H9 (cell line): Measurements from ENCODE around the gene OR51A7. TPM values are rescaled to one million over a fixed set of nuclear protein-coding genes. Genes with fewer than 3 reads are reported as not detected.

ENCODE experiments used
- DNase-seq: peaks from one replicate; pipeline ENCODE4 v3.0.0-alpha.2; 2017
- H2AFZ ChIP-seq: one replicate; pipeline ENCODE4 v1.6.1; 2013; ENCODE audit warnings: mild to moderate bottlenecking, low read length, control low read depth, moderate library complexity
- H2AK5ac ChIP-seq: 2 replicates; pipeline ENCODE4 v1.6.1; 2013; ENCODE audit warnings: low read length, control low read depth, mixed read lengths; ENCODE audit not compliant: insufficient read length
- H2BK120ac ChIP-seq: one replicate; pipeline ENCODE4 v1.6.1; 2013; ENCODE audit warnings: low read depth, mild to moderate bottlenecking, low read length, control low read depth, inconsistent platforms; ENCODE audit not compliant: poor library complexity, severe bottlenecking
- H2BK12ac ChIP-seq: 2 replicates; pipeline ENCODE4 v1.6.1; 2013; ENCODE audit warnings: low read length, control low read depth, mixed read lengths, low read depth; ENCODE audit not compliant: insufficient read length
- H2BK15ac ChIP-seq: 2 replicates; pipeline ENCODE4 v1.6.1; 2013; ENCODE audit warnings: low read depth, low read length, control low read depth
- H2BK20ac ChIP-seq: one replicate; pipeline ENCODE4 v1.6.1; 2013; ENCODE audit warnings: low read depth, mild to moderate bottlenecking, low read length, control low read depth, inconsistent platforms; ENCODE audit not compliant: poor library complexity, severe bottlenecking
- H2BK5ac ChIP-seq: 2 replicates; pipeline ENCODE4 v1.6.1; 2013; ENCODE audit warnings: low read length, control low read depth, mixed read lengths; ENCODE audit not compliant: insufficient read length
- H3K14ac ChIP-seq: 2 replicates; pipeline ENCODE4 v1.6.1; 2013; ENCODE audit warnings: low read length, control low read depth; ENCODE audit not compliant: insufficient read depth
- H3K18ac ChIP-seq: 2 replicates; pipeline ENCODE4 v1.6.1; 2013; ENCODE audit warnings: low read depth, mild to moderate bottlenecking, mixed read lengths, low read length, control low read depth; ENCODE audit not compliant: insufficient read length
- H3K23ac ChIP-seq: 2 replicates; pipeline ENCODE4 v1.6.1; 2013; ENCODE audit warnings: low read length, control low read depth, mixed read lengths, low read depth; ENCODE audit not compliant: insufficient read length
- H3K23me2 ChIP-seq: 2 replicates; pipeline ENCODE4 v1.6.1; 2013; ENCODE audit warnings: low read depth, mild to moderate bottlenecking, mixed read lengths, low read length, control low read depth; ENCODE audit not compliant: insufficient read length, poor library complexity, severe bottlenecking
- H3K27ac ChIP-seq: 2 replicates; pipeline ENCODE4 v1.5.1; 2013; ENCODE audit warnings: low read length, control low read depth, mixed read lengths, low read depth; ENCODE audit not compliant: insufficient read length
- H3K27me3 ChIP-seq: 2 replicates; pipeline ENCODE4 v1.6.1; 2013; ENCODE audit warnings: low read length, control low read depth, inconsistent platforms; ENCODE audit not compliant: insufficient read depth
- H3K4ac ChIP-seq: 2 replicates; pipeline ENCODE4 v1.6.1; 2013; ENCODE audit warnings: low read depth, mild to moderate bottlenecking, control low read depth, inconsistent platforms, low read length, moderate library complexity
- H3K4me1 ChIP-seq: 2 replicates; pipeline ENCODE4 v1.6.1; 2013; ENCODE audit warnings: low read length, control low read depth, inconsistent platforms; ENCODE audit not compliant: insufficient read depth
- H3K4me2 ChIP-seq: 2 replicates; pipeline ENCODE4 v1.6.1; 2013; ENCODE audit warnings: low read length, control low read depth, mixed read lengths; ENCODE audit not compliant: insufficient read length, insufficient read depth
- H3K56ac ChIP-seq: 2 replicates; pipeline ENCODE4 v1.6.1; 2013; ENCODE audit warnings: low read depth, mild to moderate bottlenecking, mixed read lengths, low read length, control low read depth; ENCODE audit not compliant: insufficient read length
- H3K79me1 ChIP-seq: 2 replicates; pipeline ENCODE4 v1.6.1; 2013; ENCODE audit warnings: low read depth, mild to moderate bottlenecking, moderate library complexity, low read length, control low read depth, inconsistent platforms; ENCODE audit not compliant: insufficient read depth, poor library complexity, severe bottlenecking
- H3K79me2 ChIP-seq: 2 replicates; pipeline ENCODE4 v1.6.1; 2013; ENCODE audit warnings: low read length, control low read depth, inconsistent platforms; ENCODE audit not compliant: insufficient read depth
- H3K9ac ChIP-seq: 2 replicates; pipeline ENCODE4 v1.6.1; 2013; ENCODE audit warnings: low read length, control low read depth, mixed read lengths; ENCODE audit not compliant: insufficient read length; ENCODE audit errors: extremely low read depth
- H3K9me3 ChIP-seq: one replicate; pipeline ENCODE4 v1.6.1; 2013; ENCODE audit warnings: low read depth, low read length, inconsistent platforms; ENCODE audit not compliant: control insufficient read depth
- H3T11ph ChIP-seq: one replicate; pipeline ENCODE4 v1.6.1; 2013; ENCODE audit warnings: mild to moderate bottlenecking, low read length, control low read depth, inconsistent platforms
- H4K20me1 ChIP-seq: one replicate; pipeline ENCODE4 v1.6.1; 2013; ENCODE audit not compliant: control insufficient read depth, insufficient read length, insufficient read depth
- H4K5ac ChIP-seq: 2 replicates; pipeline ENCODE4 v1.6.1; 2013; ENCODE audit warnings: low read depth, mild to moderate bottlenecking, mixed read lengths, low read length, control low read depth; ENCODE audit not compliant: insufficient read length
- H4K8ac ChIP-seq: replicated peaks from 2 replicates; pipeline ENCODE4 v1.6.1; 2013; ENCODE audit warnings: low read length, control low read depth, mixed read lengths, low read depth; ENCODE audit not compliant: insufficient read length
- H4K91ac ChIP-seq: 2 replicates; pipeline ENCODE4 v1.6.1; 2013; ENCODE audit warnings: low read depth, mild to moderate bottlenecking, moderate library complexity, mixed read lengths, low read length, control low read depth; ENCODE audit not compliant: insufficient read length
- H3K27ac Mint-ChIP-seq, 3 experiments: 2 replicates in 2 of 3; 3 replicates in 1 of 3; pipeline ENCODE4 v1.8.0; 2020 to 2021; ENCODE audit warnings: mixed read lengths in 3 of 3, mild to moderate bottlenecking in 1 of 3, moderate library complexity in 1 of 3
- H3K27me3 Mint-ChIP-seq: 2 replicates; pipeline ENCODE4 v1.8.0; 2021; ENCODE audit warnings: low read depth, mild to moderate bottlenecking, moderate library complexity, mixed read lengths
- H3K36me3 Mint-ChIP-seq, 3 experiments: 2 replicates in 2 of 3; 3 replicates in 1 of 3; pipeline ENCODE4 v1.8.0; 2020 to 2021; ENCODE audit warnings: low read depth in 3 of 3, mixed read lengths in 3 of 3; ENCODE audit not compliant: insufficient read depth in 1 of 3
- H3K4me1 Mint-ChIP-seq, 2 experiments: 2 replicates each; pipeline ENCODE4 v1.8.0; 2020; ENCODE audit warnings: mixed read lengths in 2 of 2
- H3K4me3 Mint-ChIP-seq, 2 experiments: 2 replicates in 1 of 2; 3 replicates in 1 of 2; pipeline ENCODE4 v1.8.0; 2020 to 2021; ENCODE audit warnings: mild to moderate bottlenecking in 2 of 2, mixed read lengths in 2 of 2, moderate library complexity in 1 of 2
- H3K9me3 Mint-ChIP-seq, 2 experiments: 2 replicates in 1 of 2; 3 replicates in 1 of 2; pipeline ENCODE4 v1.8.0; 2020; ENCODE audit warnings: mild to moderate bottlenecking in 2 of 2, mixed read lengths in 2 of 2, moderate library complexity in 1 of 2
- CTCF ChIP-seq: fragments of 200-600 bp; sonication (generic); conservative IDR thresholded peaks from 3 replicates; pipeline ENCODE4 v1.8.0; 2021; ENCODE audit warnings: antibody characterized with exemption, mild to moderate bottlenecking
- WGBS: extraction: QIAGEN DNeasy Blood & Tissue Kit; methylation state at CpG from one replicate; pipeline ENCODE4 v1.1.7; 2013; ENCODE audit warnings: missing lambda C conversion rate, low lambda C conversion rate, mixed read lengths; ENCODE audit not compliant: insufficient read length; ENCODE audit errors: extremely low coverage; 5-methylcytosine and 5-hydroxymethylcytosine counted together
- total RNA-seq: library from RNA; stranded (reverse); gene quantifications from 2 replicates; pipeline ENCODE4 v1.2.1, GENCODE V29; 2021

OR51A7 gene
- total RNA-seq, 1 experiment from 2014 or later = not detected

- Histone ChIP-seq H4K91ac (no peak overlapping the region), H3K18ac (no peak overlapping the region), H2BK20ac (no peak overlapping the region), H3K14ac (no peak overlapping the region), H3K4me1 (no peaks in the 10 kb centered on the region), H3K4me2 (no peak overlapping the region), H2BK5ac (no peak overlapping the region), H2BK15ac (no peak overlapping the region), H3K27me3 (no peaks in the 10 kb centered on the region), H3K9me3 (no peaks in the 10 kb centered on the region), H3K27ac (no peak overlapping the region), H4K20me1 (no peaks in the 10 kb centered on the region), H3K23me2 (no peaks in the 10 kb centered on the region), H3K79me2 (no peaks in the 10 kb centered on the region), H2BK120ac (no peak overlapping the region), H4K8ac (no peak overlapping the region), H3K56ac (no peak overlapping the region), H3K79me1 (no peaks in the 10 kb centered on the region), H2BK12ac (no peak overlapping the region), H3K9ac (no peak overlapping the region), H4K5ac (no peak overlapping the region), H2AFZ (no peak overlapping the region), H3K4ac (no peak overlapping the region), H2AK5ac (no peak overlapping the region), H3K23ac (no peak overlapping the region), H3T11ph (no peak overlapping the region)
- Mint-ChIP-seq H3K27me3 (peaks cover 2% of the 10 kb centered on the region; the same call in 1 of the 2 replicates), H3K36me3 (no peaks in the 10 kb centered on the region), H3K4me3 (no peak overlapping the region), H3K4me1 (no peaks in the 10 kb centered on the region), H3K27ac (no peak overlapping the region), H3K9me3 (no peaks in the 10 kb centered on the region)
- DNase-seq = no peak
- TF ChIP-seq CTCF = no peak
- WGBS = no CpG with 5 or more reads among the region's 5 CpGs
Observed at GRCh38 chr11:4882543-4882942, 21.0 kb upstream of the OR51A7 start.
